ENCODE data around the gene MAML3. TPM values are rescaled to one million over a fixed set of nuclear protein-coding genes. Genes with fewer than 3 reads are reported as not detected.

MAML3 gene
- total RNA-seq, 1 donor from 2014 or later: 0.43 TPM

GRCh38 chr4:139934708-139935195 is 219.2 kb downstream of the MAML3 start:
- no peak for DNase-seq (ENCODE audit: low read depth)

DNA sequence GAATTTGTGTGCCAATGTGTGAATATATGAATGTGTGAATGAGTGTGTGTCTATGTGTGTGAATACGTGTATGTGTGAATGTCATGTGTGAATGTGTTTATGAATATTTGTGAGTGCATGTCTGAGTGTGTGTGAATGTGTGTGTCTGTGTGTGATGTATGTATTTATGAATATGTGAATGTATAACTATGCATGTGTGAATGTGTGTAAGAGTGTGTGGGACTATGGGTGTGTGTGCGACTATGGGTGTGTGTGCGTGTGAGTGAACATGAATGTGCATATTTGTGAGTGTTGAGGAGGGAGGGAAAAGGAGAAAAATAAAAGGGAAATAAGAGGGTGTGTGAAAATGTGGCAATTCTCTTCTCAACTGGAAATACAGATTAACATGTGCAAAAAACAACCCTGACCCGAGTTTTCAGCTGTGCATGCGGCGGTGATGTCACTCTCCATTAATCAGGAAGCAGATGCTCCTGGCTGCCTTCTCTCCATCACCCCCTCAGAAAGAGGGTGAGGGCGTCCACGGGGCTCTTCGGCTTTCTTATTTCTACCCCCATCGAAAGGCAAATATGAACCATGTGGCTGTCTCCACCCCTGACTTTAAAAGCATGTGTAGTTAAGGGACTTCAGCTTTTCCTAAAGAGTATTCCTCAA is 219.8 kb downstream of the MAML3 start:
- peak; percentile 24 for DNase-seq (ENCODE audit: low read depth)

GRCh38 chr4:139933541-139933940 is 220.4 kb downstream of the MAML3 start:
- no peak for DNase-seq (ENCODE audit: low read depth)

DNA sequence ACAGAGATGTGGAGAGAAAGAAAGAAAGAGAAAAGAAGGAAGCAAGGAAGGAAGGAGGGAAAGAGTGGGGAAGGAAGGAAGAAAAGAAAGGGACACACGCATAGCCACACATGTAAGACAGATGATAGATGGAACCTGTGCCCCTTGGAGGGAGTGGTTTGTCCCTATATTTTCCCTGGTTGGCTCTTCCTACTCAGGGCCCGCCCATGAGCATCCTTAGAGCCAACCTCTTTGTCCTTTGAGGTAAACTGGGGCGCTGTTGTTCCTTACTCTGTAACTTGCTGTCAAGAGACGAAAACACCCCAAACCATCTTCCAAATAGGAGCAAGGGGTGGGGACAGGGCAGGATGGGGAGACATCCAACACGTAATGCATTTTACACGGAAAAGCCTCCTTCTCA is 220.9 kb downstream of the MAML3 start:
- DNase-seq (ENCODE audit: low read depth): no peak

DNA sequence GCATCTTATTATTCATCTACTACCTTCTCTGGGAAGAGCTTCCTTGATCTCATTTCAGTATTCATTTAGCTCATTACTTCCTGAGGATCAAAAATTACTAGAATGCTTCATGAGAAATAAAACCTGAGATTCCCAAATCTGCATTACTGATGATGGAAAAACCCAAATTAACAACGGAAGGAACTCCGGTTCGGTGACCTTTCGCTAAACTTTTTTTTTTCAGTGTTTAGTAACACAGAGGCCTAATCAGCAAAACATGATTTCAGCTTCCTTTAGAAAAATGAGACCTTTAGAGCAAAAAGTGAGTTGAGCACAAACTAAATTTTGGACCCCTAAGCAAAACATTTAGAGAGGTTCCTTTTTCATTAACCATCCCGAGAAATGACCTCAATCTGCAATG is 229.2 kb downstream of the MAML3 start:
- DNase-seq (ENCODE audit: low read depth): no peak

DNA sequence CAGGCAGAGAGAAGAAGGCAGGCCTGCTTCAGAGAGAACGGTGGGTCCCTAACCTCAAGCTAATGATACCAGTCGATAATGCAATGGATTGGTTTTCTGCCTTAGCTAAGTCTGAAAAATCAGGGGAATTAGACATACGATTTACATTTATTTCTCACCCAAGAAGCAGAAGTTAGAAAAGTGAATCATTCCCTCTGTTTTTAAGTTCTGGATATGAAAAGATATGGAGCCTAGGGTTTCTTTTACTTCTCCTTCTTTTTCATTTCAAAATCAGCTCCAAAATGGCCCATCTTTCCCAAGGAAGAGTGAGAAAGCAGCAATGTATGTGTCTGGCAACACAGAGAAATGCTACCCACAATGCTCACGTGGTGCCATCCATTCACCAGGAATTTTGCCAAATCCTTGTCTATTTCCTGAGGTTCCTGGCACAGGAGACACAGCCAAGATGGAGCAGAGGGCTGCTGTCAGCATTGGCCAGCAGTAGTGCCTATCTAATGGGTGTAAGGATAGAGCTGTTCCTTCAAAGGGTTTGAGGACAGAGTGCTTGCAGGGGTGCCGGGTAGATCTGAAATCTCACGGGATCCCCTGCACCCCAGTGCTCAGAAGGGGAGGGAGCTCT is 231.5 kb downstream of the MAML3 start:
- peak; percentile 51 for DNase-seq (ENCODE audit: low read depth)

- no peak for DNase-seq (ENCODE audit: low read depth)
Measured at GRCh38 chr4:139921429-139922184, 232.4 kb downstream of the MAML3 start.

DNA sequence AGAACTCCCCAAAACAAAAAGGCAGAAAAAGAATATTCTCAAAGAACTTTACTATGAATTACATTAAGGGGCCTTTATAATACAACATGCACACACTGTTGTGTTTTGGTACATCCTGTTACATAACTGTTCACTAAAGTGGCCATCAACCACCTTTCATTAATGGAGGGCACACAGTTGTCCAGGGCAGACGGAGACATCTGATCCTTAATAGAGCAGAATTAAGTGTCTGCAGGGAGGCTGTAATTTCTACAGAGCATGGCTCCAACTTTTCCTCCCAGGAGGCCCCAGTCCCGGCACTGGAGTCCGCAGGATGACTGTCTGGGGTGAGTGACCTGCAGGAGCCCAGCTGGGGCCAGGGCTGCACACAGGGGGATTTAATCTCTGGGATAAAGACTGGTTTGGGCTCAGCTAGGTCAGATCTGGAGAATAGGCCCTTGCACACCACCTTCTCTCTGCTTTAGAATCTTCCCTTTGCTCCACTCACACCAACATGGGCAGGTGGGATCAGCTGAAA is 233.4 kb downstream of the MAML3 start:
- DNase-seq (ENCODE audit: low read depth): no peak

DNA sequence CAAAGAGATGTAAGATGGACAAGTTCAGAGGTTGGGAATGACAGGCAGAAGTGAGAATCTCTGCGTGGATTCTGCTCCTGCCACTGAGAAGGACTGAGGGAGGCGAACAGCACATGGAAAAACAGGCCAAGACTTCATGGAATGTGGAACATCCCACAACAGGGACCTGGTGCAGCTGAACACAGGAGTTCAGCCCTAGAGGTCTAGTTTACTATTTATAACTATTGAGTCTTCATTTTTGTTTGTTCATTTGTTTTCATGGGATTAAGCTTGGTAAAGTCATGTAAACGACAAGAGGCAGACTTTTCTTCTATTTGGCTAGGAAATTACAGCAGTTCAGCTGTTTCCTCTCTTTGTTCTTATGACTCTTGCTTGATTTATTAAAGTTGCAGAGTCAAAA is 234.5 kb downstream of the MAML3 start:
- DNase-seq (ENCODE audit: low read depth): peak; percentile 88

DNA sequence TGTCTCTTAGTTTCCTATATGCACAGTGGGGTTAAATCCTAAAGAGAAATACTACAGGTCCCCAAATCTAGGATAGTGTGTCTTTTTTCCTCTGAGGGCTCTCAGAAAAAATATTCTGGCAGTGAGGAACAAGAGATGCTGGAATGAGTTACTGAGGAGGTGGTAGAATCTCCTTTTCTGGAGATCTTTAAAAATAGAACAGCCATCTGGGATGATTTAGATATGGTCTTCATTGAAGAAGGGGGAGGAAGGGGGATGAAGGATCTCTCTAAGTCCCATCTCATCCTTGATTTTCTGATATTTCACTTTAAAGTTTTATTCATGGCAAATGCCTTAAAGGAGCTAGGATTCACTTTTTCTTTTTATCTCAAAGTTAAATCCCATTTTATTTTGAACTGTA is 235.0 kb downstream of the MAML3 start:
- no peak for DNase-seq (ENCODE audit: low read depth)

- no peak for DNase-seq (ENCODE audit: low read depth)
Measured at GRCh38 chr4:139918591-139918990, 235.4 kb downstream of the MAML3 start.

GRCh38 chr4:139917896-139918295 is 236.1 kb downstream of the MAML3 start:
- no peak for DNase-seq (ENCODE audit: low read depth)

DNA sequence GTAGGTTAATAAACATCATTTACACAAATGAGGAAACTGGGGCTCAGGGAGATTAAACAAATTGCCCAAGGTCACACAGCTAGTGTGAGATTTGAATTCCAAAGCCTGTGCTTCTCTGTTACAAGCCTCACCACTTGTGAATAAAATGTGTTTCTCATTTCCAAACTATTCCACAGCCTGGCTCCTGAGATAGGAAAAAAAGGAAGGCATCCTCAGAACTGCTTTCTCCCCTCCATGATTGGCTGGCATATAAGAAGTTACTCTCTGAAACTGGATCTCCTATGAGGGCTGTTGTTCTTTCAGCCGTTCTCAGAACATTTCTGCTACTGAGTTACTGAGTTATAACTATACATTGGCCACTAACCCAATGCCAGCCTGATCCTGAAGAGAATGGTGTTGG is 237.9 kb downstream of the MAML3 start:
- DNase-seq (ENCODE audit: low read depth): no peak

- DNase-seq (ENCODE audit: low read depth): no peak
Measured at GRCh38 chr4:139915037-139915436, 238.9 kb downstream of the MAML3 start.

DNA sequence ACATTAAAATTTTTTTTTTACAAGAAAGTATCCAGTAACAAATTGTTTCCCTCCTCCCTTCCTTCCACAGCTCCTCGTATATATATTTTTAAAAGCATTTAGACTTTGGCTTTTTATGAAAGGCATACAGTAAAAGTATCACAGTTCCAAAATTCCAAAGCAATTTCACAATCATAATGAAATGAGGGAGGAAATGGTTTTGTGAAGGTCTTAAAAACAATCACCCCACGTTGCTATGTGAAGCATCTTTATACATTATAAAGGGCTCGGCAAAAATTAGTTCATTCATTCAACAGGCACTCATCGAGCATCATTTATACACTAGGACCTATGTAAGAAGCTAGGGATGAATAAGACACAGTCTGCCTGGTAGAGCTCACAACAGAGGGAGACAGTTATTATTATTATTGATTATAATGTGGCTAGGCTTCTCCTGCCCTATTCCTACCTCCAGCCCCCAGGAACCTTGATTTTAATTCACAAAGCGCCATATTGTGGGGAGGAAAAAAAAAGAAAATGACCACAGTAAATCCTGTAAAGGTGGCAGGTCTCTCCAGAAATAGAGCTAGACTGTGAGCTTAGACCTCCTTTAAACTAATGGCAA is 239.9 kb downstream of the MAML3 start:
- DNase-seq (ENCODE audit: low read depth): no peak

DNA sequence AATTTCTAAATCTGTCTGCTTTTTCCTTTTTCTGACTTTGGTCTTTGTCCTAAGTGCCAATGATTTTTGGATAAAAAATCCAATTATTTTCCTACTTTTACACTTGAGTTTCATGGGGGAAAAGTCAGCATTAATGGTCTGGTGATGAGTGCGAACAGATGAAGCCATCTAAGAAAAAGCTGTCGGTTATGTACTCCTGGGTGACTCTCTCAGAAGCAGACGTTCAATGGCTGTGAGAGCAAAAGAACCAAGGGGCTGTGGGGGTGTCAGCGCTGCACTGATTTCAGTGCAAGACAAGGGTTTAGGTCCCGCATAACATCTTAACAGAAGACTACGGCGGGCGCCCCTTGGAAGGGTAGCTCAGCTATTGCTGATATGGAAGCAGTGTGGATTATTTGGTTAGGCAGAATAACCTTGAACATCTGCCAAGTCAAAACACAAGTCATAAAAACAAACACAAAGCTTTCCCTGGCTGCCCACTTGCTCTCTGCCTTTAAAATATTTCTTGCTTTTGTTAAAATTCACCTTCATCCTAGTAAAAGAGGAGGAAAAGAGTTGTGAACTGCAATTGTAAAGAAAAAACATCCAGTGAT is 240.5 kb downstream of the MAML3 start:
- no peak for DNase-seq (ENCODE audit: low read depth)

GRCh38 chr4:139912445-139912844 is 241.5 kb downstream of the MAML3 start:
- no peak for DNase-seq (ENCODE audit: low read depth)

- no peak for DNase-seq (ENCODE audit: low read depth)
Measured at GRCh38 chr4:139910106-139910505, 243.9 kb downstream of the MAML3 start.

DNA sequence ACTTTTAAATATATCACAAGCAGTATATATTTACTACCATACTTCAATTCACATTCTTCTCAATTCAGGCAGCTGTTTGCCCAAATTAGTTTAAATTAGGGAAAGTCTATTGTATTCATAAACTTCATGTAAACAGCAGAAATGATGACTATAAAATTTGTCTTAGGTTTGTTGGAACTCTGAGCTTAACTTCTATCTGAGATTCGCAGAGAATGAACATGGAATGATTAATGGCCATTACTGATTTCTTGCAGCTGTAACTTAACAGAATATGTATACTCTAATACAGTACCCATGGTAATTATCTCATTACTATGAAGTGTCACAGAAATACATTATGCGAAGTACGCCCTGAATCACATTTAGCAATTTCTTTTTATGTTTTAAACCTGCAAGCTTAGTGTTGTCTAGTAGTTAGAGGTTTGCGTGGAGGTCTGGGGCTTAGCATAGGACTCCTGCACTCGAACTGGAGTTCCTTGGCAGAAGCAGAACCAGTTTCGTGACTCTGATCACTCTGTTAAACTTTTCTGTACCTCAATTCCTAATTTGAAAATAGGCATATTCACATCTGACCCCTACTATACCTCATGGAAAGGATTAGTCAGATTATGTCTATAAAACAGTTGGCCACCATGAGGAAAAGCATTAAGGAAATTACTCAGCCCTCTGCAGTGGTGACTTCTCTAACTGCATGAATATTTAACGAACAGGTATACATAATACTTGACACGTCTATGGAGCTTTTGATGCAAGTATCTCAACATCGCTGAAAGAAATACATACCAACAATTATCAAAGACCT is 245.1 kb downstream of the MAML3 start:
- no peak for DNase-seq (ENCODE audit: low read depth)

GRCh38 chr4:139907001-139907809 is 246.8 kb downstream of the MAML3 start:
- no peak for DNase-seq (ENCODE audit: low read depth)
